DMS53 treated with DMSO at 0.1 percent for 48 hours (cell line): ENCODE data around the gene ZNF341.
A peak's percentile ranks its signal among the peaks of the same experiment; 100 is the strongest.
"Not testable (repeated sequence)": the region's sequence is repeated elsewhere in the genome, so short reads cannot be mapped to it uniquely, and the experiment has no call there.

Experiments
- DNase-seq: peaks from one replicate; lab custom pipeline; 2025; ENCODE audit not compliant: unreplicated experiment; lab: John Stamatoyannopoulos, UW

The ZNF341 gene

GRCh38 chr20:33791959-33792597, 60.3 kb downstream of the ZNF341 start:
- DNase-seq: no peak

- not testable (repeated sequence) for DNase-seq
These were observed 60.8 kb downstream of the ZNF341 start for GRCh38 chr20:33792598-33792989.

- DNase-seq: no peak
These were observed 61.5 kb downstream of the ZNF341 start for GRCh38 chr20:33793011-33793931.

DNA sequence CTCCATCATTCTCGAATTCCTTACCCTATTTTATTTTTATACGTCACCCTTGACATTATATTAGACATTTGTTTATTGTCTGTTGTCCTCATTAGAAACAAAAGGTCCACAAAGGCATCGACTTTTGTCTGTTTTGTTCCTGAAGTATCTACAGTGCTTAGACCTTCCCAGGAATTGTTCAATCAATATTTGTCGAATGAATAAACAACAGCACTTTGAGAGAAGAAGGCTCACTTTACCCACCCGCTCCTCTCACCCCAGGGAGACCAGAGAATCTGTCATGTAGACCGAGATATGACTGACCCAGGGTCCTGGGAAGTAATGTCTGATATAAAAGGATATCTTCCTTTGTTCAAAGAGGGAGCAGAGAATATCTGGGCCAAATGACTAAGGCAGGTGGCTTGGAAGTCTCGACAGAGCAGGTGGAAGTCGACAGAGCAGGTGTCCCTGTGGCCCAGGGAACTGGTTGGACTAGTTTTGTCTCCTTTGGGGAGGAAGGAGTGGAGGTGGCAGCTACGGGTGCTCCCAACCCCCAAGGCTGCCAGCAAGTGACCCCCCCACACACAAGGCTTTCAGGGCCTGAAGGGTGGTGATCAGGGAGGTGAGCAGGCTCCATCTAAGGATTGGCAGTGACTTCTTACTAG, 64.6 kb downstream of the ZNF341 start:
- DNase-seq: peak; percentile 97

DNA sequence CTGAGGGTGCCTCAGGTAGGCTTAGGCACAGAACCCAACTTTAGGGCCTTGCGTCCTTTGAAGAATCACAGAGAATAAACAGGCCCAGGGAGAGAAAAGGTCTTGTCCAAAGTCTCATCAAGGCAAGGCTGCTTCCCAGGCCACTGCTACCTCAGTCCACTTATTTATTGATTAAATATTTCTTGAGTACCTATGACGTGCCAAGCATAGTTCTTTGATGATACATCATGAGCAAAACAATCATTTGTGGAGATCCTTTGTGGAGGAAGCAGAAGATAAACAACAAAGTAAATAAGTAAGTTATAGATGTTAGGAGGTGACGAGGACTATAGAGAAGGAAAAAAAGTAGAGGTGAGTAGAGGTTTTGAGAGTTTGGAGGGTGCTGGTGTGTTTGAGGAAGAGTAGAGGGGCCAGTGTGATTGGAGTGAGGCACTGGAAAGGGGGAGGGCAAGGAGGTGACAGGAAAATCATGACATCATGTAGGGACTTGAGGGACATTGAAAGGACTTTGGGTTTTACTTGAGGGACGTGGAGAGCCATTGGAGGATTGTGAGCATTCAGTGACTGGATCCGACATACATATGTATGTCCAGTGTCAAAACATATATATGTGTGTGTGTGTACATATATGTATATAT, 65.2 kb downstream of the ZNF341 start:
- DNase-seq: peak; percentile 93

- DNase-seq: no peak
These were observed 66.6 kb downstream of the ZNF341 start for GRCh38 chr20:33798444-33798843.

- DNase-seq: no peak
These were observed 72.1 kb downstream of the ZNF341 start for GRCh38 chr20:33803921-33804337.

DNA sequence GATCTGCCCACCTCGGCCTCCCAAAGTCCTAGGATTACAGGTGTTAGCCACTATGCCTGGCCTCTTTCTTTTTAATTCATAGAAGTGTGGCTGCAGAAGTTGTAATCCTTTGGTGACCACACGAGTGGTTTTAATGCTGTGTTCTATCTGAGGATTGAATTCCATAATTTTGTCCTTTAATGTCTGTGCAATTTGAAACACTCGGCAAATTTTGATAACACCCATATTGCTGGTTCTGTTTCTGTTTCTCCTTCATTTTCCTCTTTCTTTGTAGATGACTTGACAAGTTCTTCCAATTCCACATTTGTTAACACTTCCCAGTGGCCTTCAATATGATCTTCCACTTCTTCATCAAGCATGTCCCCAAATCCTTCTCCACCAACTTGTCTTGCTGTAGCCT, 76.6 kb downstream of the ZNF341 start:
- no peak for DNase-seq

- no peak for DNase-seq
These were observed 78.5 kb downstream of the ZNF341 start for GRCh38 chr20:33810259-33810658.

GRCh38 chr20:33810885-33811775, 79.3 kb downstream of the ZNF341 start, which contains the start of gene CHMP4B:
TSS of gene CHMP4B (plus strand) at chr20:33811348. CDS start at chr20:33811469, 121 bp downstream.
- DNase-seq: peak; percentile 98

- DNase-seq: peak; percentile 20
These were observed 80.0 kb downstream of the ZNF341 start for GRCh38 chr20:33811776-33812151.

DNA sequence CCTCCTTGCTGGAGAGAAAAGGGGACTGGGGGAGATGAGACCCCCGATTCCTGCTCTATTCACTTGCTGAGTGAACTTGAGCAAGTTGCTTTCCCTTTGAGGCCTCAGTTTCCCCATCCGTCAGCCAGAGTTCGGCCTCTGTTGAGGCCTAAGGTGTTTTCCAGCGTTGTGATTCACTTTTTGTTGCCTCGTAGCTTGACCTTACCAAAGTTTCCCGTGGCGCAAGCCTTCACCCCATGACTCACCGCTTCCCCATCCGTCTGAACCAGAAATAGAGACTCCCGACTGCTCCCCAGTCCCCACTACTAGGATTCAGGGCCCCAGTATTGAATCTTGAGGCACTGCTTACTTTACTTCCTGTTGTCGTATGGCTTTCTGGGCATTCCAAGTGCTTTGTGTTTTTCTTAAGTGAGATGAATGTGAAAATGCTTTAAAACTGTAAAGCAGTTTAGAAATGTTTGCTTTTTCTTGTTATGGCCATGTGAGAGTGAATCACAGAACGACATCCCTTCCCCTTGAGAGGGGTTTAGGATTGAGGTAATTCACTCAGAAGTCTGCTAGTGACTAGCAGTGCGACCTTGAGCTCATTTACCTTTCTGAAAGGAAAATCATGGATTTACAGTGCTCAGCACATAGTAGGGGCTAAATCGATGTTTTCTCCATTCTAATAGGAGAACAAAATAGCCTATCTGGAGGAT, 80.5 kb downstream of the ZNF341 start:
- DNase-seq: peak; percentile 37

DNA sequence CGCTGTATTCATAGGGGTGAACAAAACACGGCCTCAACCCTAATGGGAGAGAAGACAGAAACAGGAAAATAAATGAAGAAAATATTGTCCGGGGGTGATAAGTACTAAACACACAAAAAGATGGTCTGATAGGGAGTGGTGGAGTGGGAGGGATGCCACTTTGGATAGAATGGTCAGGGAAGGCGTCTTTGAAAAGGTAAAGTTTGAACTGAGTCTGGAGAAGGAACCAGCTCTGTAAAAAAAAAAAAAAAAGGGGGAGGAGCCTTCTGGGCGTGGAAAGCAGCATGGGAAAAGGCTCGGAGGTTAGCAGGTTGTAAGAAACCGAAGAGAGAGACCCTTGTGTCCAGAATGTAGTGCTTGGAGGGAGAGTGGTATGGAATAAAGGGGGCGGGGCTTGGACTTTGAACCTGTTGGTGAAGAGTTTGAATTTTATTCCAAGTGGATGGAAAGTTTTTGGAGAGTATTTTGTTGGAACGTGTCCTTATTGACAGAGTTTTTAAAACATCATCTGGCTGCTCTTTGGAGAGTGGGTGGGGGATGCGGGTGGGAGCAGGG, 81.2 kb downstream of the ZNF341 start:
- DNase-seq: no peak

DNA sequence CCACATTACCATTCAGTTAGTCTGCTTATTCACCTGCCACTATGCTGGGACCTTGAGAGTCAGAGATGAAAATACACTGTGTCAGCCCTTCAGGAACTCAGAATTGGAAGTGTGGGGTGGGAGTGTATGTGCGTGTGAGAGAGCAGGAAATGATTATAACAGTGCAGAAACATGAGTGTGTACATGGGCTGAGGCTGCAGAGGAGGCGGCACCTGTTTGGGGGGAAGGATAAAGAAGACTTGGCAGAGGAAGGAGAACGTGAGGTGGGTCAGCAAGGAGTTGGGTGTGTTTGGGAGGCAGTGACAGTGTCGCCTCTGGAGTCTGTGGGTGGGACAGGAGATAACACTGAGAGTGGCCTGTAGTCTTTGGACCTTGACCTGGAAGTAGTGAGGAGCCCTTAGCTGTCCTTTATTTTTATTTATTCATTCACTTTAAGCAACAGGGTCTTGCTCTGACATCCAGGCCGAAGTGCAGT, 82.5 kb downstream of the ZNF341 start:
- peak; percentile 34 for DNase-seq

GRCh38 chr20:33815671-33816070, 83.9 kb downstream of the ZNF341 start:
- peak; percentile 56 for DNase-seq

GRCh38 chr20:33816191-33816590, 84.4 kb downstream of the ZNF341 start:
- DNase-seq: no peak

DNA sequence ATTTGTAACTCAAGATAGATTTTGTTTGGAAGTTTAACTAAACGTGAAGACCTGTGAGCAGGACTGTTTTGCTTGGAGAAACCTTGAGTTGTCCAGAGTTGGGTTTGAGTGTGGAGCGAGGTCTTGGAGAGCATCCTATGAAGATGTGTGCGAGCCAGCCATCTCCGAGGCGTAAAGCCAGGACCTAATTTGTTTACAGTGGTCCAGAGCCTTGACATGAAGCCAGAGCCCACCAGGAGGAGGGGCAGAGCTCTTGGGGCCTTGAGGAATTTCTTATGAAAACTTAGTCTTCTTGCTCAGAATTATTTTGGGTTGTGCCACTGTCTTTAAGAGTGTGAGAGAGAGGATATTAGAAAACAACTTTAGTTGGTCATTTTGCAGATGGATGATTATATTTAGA, 85.6 kb downstream of the ZNF341 start:
- DNase-seq: no peak

- no peak for DNase-seq
These were observed 87.7 kb downstream of the ZNF341 start for GRCh38 chr20:33819456-33819855.

- no peak for DNase-seq
These were observed 88.6 kb downstream of the ZNF341 start for GRCh38 chr20:33820362-33820761.
